GM21737 (cell line): ENCODE measurements around the gene ZNF560.
"Not testable (repeated sequence)": the region's sequence is repeated elsewhere in the genome, so short reads cannot be mapped to it uniquely, and the experiment has no call there.

Experiments
- ATAC-seq: cut with Tn5 transposase; IDR thresholded peaks from one replicate; pipeline ENCODE4 v1.9.1; 2021; ENCODE audit warnings: mild to moderate bottlenecking, moderate library complexity; ENCODE audit not compliant: unreplicated experiment

ZNF560 gene

GRCh38 chr19:9498183-9498902 is at the start of gene ZNF560:
ZNF560 (minus strand) TSS chr19:9498616; CDS start chr19:9475313, 23,303 bp downstream.
- no peak for ATAC-seq

GRCh38 chr19:9547870-9548269 is 49.5 kb upstream of the ZNF560 start:
- ATAC-seq = no peak

- not testable (repeated sequence) for ATAC-seq
These were observed 42.9 kb upstream of the ZNF560 start for GRCh38 chr19:9541281-9541680.

GRCh38 chr19:9539921-9540320 is 41.5 kb upstream of the ZNF560 start:
- not testable (repeated sequence) for ATAC-seq

- ATAC-seq = not testable (repeated sequence)
These were observed 40.8 kb upstream of the ZNF560 start for GRCh38 chr19:9539201-9539600.

GRCh38 chr19:9538183-9539058 is 40.0 kb upstream of the ZNF560 start, which contains the start of gene ZNF426:
ZNF426 (minus strand) TSS chr19:9538645; CDS start chr19:9536232, 2,413 bp downstream.
- ATAC-seq = peak; percentile 74

- ATAC-seq = no peak
These were observed 37.5 kb upstream of the ZNF560 start for GRCh38 chr19:9535934-9536333.

GRCh38 chr19:9531933-9532332 is 33.5 kb upstream of the ZNF560 start:
- no peak for ATAC-seq

- no peak for ATAC-seq
These were observed 30.4 kb upstream of the ZNF560 start for GRCh38 chr19:9528757-9529336.

- no peak for ATAC-seq
These were observed 25.6 kb upstream of the ZNF560 start for GRCh38 chr19:9523885-9524474.

- ATAC-seq = no peak
These were observed 8.9 kb upstream of the ZNF560 start for GRCh38 chr19:9507285-9507684.

- no peak for ATAC-seq
These were observed 2.4 kb upstream of the ZNF560 start for GRCh38 chr19:9500796-9501195.

- no peak for ATAC-seq
These were observed 4.3 kb downstream of the ZNF560 start for GRCh38 chr19:9494096-9494495.

GRCh38 chr19:9487016-9487415 is 11.4 kb downstream of the ZNF560 start:
- no peak for ATAC-seq

- no peak for ATAC-seq
These were observed 13.3 kb downstream of the ZNF560 start for GRCh38 chr19:9485140-9485539.

GRCh38 chr19:9474975-9475374 is 23.4 kb downstream of the ZNF560 start:
- no peak for ATAC-seq

GRCh38 chr19:9467161-9467560 is 31.3 kb downstream of the ZNF560 start:
- no peak for ATAC-seq

- no peak for ATAC-seq
These were observed 36.5 kb downstream of the ZNF560 start for GRCh38 chr19:9461938-9462337.

GRCh38 chr19:9456018-9456689 is 42.3 kb downstream of the ZNF560 start:
- no peak for ATAC-seq

- no peak for ATAC-seq
These were observed 44.5 kb downstream of the ZNF560 start for GRCh38 chr19:9453953-9454352.

GRCh38 chr19:9445037-9445436 is 53.4 kb downstream of the ZNF560 start:
- ATAC-seq = no peak
